HG02571 (cell line): ENCODE results near the gene RIC3.

Source experiments
- ATAC-seq: cut with Tn5 transposase; IDR thresholded peaks from one replicate; pipeline ENCODE4 v1.9.1; 2021; ENCODE audit warnings: mild to moderate bottlenecking, moderate library complexity; ENCODE audit not compliant: unreplicated experiment

RIC3 gene

DNA sequence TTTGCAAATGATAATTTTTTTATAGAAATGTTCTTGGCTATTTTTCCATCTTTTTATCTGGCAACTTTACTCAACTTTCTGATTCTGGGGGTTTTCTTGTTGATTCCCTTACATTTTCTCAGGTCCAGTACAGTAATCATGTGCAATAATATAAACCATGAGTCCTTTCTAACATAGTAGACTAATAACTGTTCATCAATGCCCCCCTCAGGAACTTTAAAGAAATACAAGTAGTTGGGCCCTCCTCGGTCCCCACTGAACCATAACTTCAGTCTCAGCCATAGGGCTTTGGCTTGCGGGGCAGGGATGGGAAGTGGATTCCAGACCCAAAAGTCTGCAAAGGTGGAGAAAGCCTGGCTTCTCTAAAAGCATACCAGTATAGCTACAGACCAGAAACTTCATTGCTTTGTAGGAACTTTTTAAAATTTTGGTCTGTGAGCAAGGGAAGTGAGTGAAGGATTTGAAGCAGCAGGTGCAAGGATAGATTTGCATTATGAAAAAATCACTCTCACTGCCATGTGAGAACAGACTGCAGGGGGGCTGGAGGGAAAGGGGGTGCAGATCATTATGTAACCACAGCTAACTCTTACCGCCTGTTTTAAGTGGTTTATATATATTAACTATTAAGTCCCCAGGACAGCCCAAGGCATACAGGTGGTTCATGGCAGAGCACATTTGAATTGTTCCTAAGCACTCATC lies 98.3 kb downstream of the RIC3 start:
- ATAC-seq: no peak

- no peak for ATAC-seq
Observed at GRCh38 chr11:8069771-8070170, 99.1 kb downstream of the RIC3 start.

DNA sequence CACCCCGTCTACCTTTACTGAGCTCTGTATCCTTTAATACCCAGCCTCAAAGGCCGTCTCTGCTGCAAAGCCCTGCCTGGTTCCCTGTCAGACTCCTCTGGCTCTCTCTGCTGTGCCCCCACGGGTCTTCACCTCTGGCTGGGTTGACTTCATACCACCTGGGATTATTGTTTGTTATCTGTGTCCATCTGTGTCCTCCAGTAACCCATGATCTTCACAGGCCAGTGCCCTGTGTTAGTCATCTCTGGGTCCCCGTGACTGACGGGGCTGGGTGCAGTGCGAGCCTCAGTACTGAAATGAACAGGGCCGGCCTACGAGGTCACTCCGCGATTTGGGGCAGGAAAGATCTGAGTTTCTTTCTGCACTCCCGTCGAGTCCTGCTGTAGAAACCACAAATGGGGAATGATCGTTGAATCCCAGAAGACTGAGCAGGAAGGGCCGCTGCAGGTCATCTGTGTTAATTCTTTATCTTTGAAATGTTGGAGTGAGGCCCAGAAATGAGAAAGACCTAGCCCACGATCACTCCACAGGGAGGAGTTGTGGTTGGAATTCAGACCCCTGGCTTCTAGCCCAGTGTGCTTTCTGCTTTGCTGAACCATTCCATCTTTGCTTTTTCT lies 100.1 kb downstream of the RIC3 start:
- ATAC-seq: no peak

DNA sequence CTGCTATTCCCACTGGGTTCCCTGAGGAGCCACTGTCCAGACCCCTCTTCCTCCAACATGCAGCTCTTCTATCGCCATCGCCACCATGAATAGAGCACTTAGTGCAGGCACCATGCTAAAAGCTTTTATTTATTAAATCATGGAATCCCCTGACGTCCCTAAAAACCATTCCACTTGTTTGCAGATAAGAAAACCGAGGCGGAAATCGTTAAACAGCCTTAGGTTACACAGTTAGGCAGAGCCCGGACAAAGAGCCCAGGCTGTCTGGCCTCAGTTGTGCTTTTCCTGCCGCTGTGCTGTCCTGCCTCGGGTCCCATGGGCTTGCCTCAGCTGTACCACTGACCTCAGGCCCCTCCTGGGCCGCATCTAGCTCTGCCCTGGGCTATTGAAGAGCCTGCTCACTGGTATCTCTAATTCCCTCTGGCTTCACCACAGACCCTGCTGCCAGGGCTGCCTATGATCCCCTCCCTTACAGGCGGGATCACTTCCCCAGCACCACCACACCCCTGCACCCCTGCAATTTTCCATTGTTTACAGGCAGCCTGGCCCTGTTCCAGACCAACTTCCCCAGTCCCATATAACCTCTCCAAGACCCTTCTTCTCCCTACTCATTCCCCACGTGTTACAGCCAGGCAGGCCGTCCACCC lies 100.8 kb downstream of the RIC3 start:
- ATAC-seq: no peak

DNA sequence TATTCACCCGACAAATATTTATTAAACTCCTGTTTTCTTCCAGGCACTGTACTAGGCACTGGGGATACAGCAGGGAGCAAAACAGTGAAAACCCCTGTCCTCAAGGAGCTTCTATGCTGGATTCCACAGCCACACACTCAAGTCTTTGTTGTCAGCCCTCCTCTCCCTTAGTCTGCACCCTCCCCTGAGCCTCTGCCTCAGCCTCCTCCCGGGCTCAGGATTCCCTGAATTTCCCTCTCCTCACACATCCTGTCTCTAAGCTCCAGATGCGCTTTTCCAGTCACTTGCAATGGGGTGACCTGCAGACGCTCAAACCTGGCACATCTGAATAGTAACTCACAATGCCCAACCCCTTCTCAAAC lies 101.3 kb downstream of the RIC3 start:
- no peak for ATAC-seq

DNA sequence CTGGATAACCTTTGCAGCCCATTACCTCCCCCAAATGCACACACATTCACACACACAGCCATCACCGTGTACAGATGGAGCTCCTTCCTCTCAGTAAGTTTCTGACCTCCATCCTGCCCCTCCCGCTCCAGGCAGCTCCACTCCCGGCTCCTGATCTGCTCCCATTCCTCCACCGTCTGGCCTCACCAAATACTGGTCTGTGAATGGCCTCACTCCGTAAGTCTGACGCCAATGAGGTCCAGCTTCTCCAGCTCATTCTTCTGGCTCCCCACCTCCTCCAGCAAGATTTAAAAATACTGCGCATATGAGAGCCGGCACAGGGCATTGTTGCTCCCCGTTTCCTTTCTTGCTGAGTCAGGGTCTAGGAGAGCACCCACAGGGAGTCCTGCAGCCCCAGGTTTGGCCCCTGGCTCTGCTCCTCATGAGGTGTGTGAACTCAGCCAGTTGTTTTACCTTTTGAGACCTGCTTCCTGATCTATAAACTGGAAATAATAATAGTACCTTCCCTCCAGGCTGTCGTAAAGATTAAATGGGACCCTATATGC lies 101.8 kb downstream of the RIC3 start:
- ATAC-seq: no peak

- ATAC-seq: no peak
Observed at GRCh38 chr11:8066036-8066910, 102.6 kb downstream of the RIC3 start.

- ATAC-seq: no peak
Observed at GRCh38 chr11:8065031-8065430, 103.8 kb downstream of the RIC3 start.

DNA sequence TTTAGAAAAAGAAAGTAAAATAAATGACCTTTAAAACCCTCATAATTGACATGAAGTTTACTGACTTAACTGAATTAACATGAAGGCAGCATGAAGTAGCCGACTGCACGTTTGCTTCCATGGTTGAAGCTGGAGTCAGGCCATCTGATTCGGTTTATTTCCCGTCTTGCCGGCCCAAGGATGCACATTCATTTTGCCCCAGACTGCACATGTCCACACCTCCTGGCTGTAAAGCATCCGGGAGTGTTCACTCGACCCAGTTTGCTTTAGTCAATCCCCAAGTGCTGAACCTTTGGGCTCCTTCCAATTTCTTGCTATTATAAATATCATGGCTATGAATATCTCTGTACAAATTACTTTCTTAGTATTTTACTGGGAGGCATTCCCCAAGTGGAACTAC lies 105.5 kb downstream of the RIC3 start:
- ATAC-seq: no peak

DNA sequence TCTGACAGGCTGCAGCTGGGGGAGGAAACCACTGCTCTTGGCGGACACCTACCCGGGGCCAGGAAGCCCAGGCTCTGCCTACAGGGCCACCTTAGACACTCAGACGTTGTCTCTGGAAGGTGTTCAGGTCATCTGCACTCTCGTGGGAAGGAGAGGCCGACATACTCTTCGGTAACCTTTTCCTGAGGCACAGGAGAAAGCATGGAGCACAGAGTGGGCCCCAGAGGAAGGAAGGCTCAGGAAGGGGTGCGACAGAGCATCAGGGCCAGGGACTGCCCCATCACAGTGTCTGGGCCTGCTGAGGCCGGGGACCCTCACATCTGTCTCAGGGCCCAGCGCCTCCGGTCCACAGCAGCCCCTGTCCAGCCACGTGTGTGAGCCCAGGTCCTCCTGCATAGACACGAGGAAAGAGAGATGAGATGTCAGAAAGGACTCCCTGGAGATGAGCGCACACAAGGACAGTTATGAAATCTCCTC lies 106.0 kb downstream of the RIC3 start:
- no peak for ATAC-seq

DNA sequence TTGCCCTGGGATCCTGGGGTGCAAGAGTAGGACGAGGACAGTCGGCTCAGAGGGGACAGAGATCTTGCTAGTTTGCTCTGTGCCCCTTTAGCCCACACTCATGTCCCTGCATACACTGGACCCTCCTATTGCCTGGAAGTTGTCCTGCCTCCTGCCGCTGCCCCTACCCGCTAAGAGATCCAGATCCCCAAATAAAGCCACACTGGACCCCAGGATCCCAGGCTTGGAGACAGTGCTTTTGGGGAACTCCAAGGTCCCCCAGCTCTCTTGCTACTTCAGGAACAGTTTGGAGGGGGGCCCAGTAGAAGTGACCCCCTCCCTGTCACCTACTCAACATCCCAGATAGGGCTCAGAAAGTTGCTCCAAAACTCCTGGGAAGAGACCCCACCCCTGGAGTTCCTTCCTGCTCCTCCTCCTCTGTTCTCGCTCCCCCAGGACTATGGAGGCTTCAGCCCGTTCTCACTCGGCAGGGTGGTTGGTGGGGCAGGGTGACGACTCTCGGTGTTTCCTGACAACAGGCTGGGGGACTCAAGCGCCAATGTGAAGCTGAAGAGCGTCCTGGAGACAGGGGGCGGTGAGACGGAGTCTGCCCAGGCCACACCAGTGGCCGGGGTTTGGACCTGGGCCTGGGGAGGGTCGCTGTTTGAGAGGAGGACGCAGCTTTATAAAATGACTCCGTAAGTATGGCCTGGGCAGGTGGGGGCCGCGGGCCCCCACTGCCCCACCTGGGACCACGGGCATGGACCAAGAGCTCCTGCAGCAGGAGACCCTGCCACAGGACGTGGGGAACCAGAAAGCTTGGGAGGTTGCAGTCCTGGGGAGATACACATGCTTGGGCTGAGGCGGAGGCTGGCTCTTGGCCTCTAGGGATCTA lies 107.0 kb downstream of the RIC3 start:
- no peak for ATAC-seq

DNA sequence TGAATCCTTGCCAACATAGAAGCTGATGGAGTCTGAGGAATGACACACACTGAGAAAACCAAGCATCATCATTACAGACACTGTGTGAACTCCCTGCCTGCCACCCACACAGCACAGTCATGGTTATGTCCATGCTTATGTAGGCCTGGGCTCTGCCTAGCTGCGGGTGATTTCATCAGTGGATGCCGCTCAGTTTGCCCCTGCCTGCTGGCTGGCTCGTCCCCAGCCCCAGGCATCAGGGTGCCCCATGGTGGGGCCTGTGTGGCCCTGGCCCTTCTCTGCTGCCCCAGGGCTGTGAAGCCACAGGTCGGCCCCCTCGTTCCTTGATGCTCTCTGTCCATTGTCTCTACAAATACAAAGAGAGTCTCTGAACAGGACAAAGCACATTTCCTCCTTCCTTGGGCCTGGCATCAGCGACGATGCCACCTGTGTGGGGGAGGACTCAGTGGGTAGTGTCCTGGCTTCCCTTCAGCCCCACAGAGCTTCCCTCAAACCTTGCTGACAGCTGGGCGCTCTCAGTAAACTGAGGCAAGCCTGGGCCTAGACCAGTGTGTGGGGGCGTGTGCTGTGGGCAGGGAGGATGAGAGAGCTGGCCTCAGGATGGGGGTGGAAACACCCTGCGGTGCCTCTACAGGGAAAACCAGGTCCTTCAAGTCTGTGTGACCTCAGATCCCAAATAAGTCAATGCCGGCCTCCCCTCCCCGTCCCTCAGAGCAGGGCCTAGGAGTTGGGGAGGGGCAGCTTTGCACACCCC lies 107.8 kb downstream of the RIC3 start:
- no peak for ATAC-seq

- no peak for ATAC-seq
Observed at GRCh38 chr11:8060146-8060719, 108.6 kb downstream of the RIC3 start.

DNA sequence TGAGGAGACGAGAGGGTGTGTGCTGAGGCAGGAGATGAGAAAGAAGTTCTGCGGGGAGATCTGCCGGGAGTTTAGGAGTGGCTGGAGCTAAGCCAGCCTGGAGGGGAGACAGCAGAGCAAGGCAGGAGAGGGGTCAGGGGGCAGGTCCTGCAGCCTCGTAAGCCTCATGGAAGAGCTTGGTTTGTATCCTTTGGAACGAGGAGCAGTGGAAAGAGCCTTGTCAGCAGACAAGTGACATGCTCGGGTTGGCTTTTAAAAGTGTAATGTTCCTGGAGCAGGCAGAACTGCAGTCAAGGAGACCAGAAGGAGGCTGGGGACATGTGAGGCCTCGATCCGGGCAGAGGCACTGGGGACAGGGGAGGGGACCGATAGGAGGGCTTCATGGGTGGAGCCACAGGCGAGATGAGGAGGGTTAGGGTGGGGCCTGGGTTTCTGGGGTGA lies 109.2 kb downstream of the RIC3 start:
- ATAC-seq: no peak

DNA sequence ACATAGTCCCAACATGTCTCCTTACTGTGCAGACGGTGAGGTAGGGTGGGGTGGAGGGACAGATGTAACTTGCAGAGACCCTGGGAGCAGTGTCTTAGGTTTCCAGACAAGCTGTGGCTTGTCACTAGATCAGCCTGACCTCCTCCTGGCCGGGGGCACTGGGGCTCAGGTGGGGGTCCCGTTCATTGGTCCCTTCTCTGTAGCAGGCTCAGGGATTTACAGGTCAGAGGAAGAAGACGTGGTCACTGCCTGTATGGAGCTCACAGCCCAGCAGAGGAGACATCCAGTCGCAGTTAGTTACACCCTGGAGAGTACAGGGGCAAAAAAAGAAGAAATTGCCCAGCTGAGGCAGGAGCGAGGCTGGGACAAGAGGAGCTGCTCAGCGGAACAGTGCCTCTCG lies 109.8 kb downstream of the RIC3 start:
- ATAC-seq: no peak

GRCh38 chr11:8058216-8058615 lies 110.6 kb downstream of the RIC3 start:
- ATAC-seq: no peak

- no peak for ATAC-seq
Observed at GRCh38 chr11:8056810-8057463, 111.9 kb downstream of the RIC3 start.
